Astrocyte (in vitro differentiated cells and primary cell): ENCODE results near the gene ABI2.

Experiments
- CTCF ChIP-seq: IDR thresholded peaks from 2 replicates; pipeline ENCODE4 v1.5.1; 2011; ENCODE audit warnings: low read depth, mild to moderate bottlenecking, inconsistent platforms, low read length, moderate library complexity; ENCODE audit not compliant: insufficient read depth
- EZH2 ChIP-seq: IDR thresholded peaks from 2 replicates; pipeline ENCODE4 v1.6.1; 2012; ENCODE audit warnings: mild to moderate bottlenecking, low read length, inconsistent platforms; ENCODE audit not compliant: insufficient read depth

- peak; percentile 35 for TF ChIP-seq CTCF
- no peak for TF ChIP-seq EZH2
Measured at GRCh38 chr2:203484266-203485112, 156.3 kb downstream of the ABI2 start.
